Measurements from ENCODE around the gene DPYD.

Gene DPYD

DNA sequence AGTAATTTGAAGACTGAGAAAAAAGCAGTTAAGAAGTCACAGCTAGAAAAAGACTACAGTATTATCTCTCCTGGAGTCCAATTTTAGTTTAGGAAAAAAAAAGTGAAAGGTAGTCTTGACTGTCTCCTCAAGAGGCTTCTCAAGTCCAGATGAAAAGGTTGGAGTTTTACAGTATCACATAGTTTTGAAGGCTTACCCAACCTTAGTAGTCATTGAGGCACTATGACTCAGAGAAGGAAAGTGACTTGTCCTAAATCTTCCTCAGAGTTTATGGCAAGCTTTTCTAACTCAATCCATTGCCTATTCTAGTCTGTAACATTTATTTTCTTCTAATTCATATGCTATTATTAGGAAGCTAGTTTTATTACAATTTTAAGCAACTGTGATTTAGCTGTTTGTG, 174.9 kb downstream of the DPYD start:
- DNase-seq (ENCODE audit: low read depth): peak; percentile 56
- TF ChIP-seq, protein P1, sequence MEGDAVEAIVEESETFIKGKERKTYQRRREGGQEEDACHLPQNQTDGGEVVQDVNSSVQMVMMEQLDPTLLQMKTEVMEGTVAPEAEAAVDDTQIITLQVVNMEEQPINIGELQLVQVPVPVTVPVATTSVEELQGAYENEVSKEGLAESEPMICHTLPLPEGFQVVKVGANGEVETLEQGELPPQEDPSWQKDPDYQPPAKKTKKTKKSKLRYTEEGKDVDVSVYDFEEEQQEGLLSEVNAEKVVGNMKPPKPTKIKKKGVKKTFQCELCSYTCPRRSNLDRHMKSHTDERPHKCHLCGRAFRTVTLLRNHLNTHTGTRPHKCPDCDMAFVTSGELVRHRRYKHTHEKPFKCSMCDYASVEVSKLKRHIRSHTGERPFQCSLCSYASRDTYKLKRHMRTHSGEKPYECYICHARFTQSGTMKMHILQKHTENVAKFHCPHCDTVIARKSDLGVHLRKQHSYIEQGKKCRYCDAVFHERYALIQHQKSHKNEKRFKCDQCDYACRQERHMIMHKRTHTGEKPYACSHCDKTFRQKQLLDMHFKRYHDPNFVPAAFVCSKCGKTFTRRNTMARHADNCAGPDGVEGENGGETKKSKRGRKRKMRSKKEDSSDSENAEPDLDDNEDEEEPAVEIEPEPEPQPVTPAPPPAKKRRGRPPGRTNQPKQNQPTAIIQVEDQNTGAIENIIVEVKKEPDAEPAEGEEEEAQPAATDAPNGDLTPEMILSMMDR (conservative IDR thresholded peaks at IDR 0.05; ENCODE audit: control insufficient read depth, insufficient read depth, low read depth, low read length): no peak
- H3K4me3 ChIP-seq (ENCODE audit: control insufficient read depth, low read depth, low read length): no peak overlapping the region

DNA sequence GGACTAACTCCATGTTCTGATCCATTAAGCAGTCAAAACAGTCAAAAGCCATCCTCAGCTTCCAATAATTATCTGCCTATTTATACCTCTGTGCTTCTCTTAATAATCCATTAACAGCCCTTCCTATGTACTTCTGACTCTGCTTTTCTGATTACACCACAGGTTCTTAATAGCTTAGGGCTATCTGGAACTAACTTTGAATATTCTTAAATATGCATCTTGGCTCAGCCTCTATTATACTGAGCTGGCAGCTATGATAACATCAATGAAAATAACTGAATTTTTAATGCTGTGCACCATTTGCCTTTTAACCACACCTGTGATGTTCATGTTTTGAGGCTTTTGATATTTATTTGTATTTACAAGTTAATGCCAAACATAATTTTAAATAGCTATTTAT, 175.9 kb downstream of the DPYD start:
- H3K4me3 ChIP-seq (ENCODE audit: control insufficient read depth, low read depth, low read length): no peak overlapping the region
- TF ChIP-seq, protein P1 (conservative IDR thresholded peaks at IDR 0.05; ENCODE audit: control insufficient read depth, insufficient read depth, low read depth, low read length): no peak

DNA sequence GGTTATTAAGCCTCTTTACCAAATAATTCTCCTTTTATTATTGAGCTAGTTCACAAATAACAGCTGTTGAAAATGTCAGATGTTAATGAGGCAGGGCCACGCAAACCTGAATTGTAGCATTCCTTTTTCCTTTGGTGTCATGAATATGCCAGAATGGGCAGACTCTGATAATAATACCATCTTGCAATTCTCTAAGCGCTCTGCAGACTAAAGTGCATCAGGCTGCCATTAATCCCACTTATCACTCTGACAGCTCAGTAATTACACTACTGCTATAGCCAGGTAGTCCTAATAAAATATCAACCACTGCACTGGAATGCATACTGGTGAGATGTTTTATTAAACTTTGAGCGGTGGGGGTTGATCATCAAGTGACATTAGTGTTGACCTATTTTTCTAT, 177.7 kb downstream of the DPYD start:
- TF ChIP-seq, protein P1 (conservative IDR thresholded peaks at IDR 0.05; ENCODE audit: control insufficient read depth, insufficient read depth, low read depth, low read length): no peak
- no peak overlapping the region for H3K4me3 ChIP-seq (ENCODE audit: control insufficient read depth, low read depth, low read length)
- DNase-seq (ENCODE audit: low read depth): no peak

More for the DNA sequence above, 175.9 kb downstream of the DPYD start:
- no peak for DNase-seq (ENCODE audit: low read depth)

DNA sequence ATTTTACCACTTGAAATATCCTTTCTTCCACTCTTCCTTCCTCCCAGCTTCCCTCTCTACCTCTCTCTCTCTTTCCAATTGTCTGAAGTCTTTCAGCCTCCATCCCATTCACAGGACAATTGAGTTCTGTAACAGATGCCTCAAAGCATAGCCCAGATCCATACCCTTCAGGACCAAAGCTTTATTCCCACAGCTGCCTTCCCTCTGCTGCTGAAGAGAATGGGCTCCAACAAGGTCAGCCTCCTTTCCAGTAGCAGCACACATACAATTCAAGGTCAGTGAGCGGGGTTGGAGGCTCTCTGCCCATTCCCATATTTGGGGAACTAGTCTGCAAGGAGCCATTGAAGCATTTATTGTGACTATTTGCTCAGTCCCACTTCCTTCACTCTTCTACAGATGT, 179.9 kb downstream of the DPYD start:
- no peak for DNase-seq (ENCODE audit: low read depth)
- no peak overlapping the region for H3K4me3 ChIP-seq (ENCODE audit: control insufficient read depth, low read depth, low read length)
- TF ChIP-seq, protein P1 (conservative IDR thresholded peaks at IDR 0.05; ENCODE audit: control insufficient read depth, insufficient read depth, low read depth, low read length): no peak

DNA sequence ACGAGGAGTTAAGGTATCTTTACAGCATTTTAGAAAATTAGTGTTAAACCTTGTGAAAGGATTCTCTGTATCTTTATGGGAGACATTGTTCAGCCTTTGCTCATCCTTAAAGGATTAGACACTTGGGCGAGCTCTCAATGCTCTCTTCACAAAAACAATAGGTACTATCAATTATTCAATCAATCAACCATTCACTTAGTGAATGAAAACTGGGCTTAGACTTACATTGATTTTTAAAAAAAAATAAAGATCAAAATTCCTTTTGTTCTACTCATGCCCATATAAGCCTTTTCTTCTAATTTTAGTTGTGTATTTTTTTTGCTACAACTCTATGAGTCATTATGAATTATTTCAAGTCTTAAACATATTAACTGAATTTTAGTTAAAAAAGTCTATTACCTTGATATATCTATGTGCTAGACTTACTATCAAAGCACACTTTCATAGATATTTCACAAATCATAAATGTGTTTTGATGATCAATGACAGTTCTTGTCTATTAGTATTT, 181.2 kb downstream of the DPYD start:
- peak; percentile 29 for DNase-seq (ENCODE audit: low read depth)
- TF ChIP-seq, protein P1 (conservative IDR thresholded peaks at IDR 0.05; ENCODE audit: control insufficient read depth, insufficient read depth, low read depth, low read length): no peak
- no peak overlapping the region for H3K4me3 ChIP-seq (ENCODE audit: control insufficient read depth, low read depth, low read length)

DNA sequence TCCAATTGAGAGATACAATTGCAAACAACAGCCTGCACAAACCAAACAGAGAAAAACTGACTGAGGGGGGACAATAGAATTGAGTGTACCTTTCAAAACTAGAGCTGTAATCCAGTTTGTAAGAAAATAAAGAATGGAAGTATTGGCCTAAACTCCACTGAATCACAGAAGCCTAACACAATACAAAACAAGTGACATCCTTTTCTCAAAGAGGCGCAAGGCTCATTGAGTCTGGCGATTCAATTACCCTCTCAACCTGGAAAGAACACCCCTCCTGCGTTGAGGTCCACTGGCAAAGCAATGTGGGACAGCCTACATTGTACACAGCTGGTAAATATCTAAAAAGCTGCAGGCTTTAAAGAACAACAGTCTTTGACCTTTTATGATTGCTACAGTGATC, 182.6 kb downstream of the DPYD start:
- TF ChIP-seq, protein P1 (conservative IDR thresholded peaks at IDR 0.05; ENCODE audit: control insufficient read depth, insufficient read depth, low read depth, low read length): no peak
- no peak overlapping the region for H3K4me3 ChIP-seq (ENCODE audit: control insufficient read depth, low read depth, low read length)
- DNase-seq (ENCODE audit: low read depth): no peak

DNA sequence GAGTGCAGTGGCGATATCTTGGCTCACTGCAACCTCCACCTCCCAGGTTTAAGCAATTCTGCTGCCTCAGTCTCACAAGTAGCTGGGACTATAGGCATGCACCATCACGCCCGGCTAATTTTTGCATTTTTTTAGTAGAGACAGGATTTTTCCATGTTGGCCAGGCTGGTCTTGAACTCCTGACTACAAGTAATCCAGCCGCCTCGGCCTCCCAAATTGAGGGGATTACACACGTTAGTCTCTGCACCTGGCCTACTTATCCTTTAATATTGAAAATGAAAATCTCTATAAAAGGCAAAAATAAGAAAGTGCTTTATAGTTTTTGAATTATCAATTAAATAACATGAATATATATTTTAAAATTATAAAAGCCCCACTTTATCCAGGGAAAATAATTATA, 190.6 kb downstream of the DPYD start:
- TF ChIP-seq, protein P1 (conservative IDR thresholded peaks at IDR 0.05; ENCODE audit: control insufficient read depth, insufficient read depth, low read depth, low read length): no peak
- H3K4me3 ChIP-seq (ENCODE audit: control insufficient read depth, low read depth, low read length): no peak overlapping the region
- no peak for DNase-seq (ENCODE audit: low read depth)

All from fibroblast of mammary gland (primary cell).